Vagina (tissue), 2 donors: ENCODE results near the gene KRT39.

Experiments used
- POLR2A ChIP-seq, 2 donors: fragments of 450-650 bp; IDR thresholded peaks; one replicate each; pipeline ENCODE4 v1.6.1; 2017; ENCODE audit warnings: antibody characterized with exemption in 2 of 2, mild to moderate bottlenecking in 2 of 2, moderate library complexity in 2 of 2
- POLR2AphosphoS5 ChIP-seq, 2 donors: sonication (generic); formaldehyde crosslinking; IDR thresholded peaks; one replicate each; pipeline ENCODE4 v1.9.0; 2017; ENCODE audit warnings: antibody characterized with exemption in 2 of 2, mild to moderate bottlenecking in 2 of 2, low read depth in 1 of 2; ENCODE audit not compliant: insufficient read depth in 1 of 2
- TF ChIP-seq, protein P1 (sequence below), 3 experiments: fragments of 450-650 bp in 2 of 3; fragments of 200-600 bp in 1 of 3; sonication (generic) in 1 of 3; IDR thresholded peaks; one replicate each; pipeline ENCODE4 v1.5.1; 2017 to 2019; ENCODE audit warnings: antibody characterized with exemption in 3 of 3, mild to moderate bottlenecking in 2 of 3, moderate library complexity in 2 of 3

DNA sequence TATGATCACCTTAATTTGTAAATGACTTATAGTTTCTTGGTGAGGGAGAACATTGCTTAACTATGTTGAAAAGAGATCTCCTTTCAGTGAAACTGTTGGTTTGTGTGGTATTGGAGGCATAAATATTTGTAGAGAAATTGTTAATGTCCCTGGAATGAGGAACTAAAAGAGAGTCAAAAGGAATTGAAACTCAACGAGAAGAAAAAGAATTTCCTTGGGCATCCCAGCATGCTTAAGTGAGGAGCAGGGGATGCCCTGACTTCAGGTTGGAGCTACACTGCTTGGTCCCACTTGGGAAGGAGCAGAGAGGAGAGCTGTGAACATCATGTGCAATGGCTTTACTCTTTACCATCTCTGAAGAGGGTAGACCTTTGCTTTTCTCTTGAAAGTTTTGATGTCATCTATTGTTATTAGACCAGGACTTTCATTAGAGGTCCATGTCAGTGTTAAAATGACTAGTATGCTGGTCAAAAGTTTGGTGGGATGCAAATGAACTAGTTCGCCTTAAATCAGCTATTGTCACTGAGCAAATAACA lies 51.0 kb downstream of the KRT39 start:
- TF ChIP-seq, protein P1, sequence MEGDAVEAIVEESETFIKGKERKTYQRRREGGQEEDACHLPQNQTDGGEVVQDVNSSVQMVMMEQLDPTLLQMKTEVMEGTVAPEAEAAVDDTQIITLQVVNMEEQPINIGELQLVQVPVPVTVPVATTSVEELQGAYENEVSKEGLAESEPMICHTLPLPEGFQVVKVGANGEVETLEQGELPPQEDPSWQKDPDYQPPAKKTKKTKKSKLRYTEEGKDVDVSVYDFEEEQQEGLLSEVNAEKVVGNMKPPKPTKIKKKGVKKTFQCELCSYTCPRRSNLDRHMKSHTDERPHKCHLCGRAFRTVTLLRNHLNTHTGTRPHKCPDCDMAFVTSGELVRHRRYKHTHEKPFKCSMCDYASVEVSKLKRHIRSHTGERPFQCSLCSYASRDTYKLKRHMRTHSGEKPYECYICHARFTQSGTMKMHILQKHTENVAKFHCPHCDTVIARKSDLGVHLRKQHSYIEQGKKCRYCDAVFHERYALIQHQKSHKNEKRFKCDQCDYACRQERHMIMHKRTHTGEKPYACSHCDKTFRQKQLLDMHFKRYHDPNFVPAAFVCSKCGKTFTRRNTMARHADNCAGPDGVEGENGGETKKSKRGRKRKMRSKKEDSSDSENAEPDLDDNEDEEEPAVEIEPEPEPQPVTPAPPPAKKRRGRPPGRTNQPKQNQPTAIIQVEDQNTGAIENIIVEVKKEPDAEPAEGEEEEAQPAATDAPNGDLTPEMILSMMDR (IDR thresholded peaks at IDR 0.05), result no peak
- TF ChIP-seq POLR2AphosphoS5 (IDR thresholded peaks at IDR 0.05; ENCODE audit: insufficient read depth in 1 of 2, low read depth in 1 of 2), result no peak
- TF ChIP-seq POLR2A (IDR thresholded peaks at IDR 0.05), result no peak
